NCI-H526 treated with DMSO at 0.1 percent for 48 hours (cell line): ENCODE results near the gene PDCD4.

Source experiments
- DNase-seq: peaks from one replicate; lab custom pipeline; 2025; lab: John Stamatoyannopoulos, UW

PDCD4 gene

GRCh38 chr10:110871298-110872084 lies at the start of gene PDCD4:
TSS of gene PDCD4 (plus strand) at chr10:110871928. CDS start at chr10:110876028, 4,100 bp downstream.
- peak; percentile 88 for DNase-seq

GRCh38 chr10:110822035-110822711 lies 49.6 kb upstream of the PDCD4 start:
- DNase-seq: no peak

- DNase-seq: no peak
Measured at GRCh38 chr10:110822712-110823311, 48.9 kb upstream of the PDCD4 start.

- no peak for DNase-seq
Measured at GRCh38 chr10:110824152-110824441, 47.6 kb upstream of the PDCD4 start.

GRCh38 chr10:110824660-110825059 lies 47.1 kb upstream of the PDCD4 start:
- DNase-seq: no peak

DNA sequence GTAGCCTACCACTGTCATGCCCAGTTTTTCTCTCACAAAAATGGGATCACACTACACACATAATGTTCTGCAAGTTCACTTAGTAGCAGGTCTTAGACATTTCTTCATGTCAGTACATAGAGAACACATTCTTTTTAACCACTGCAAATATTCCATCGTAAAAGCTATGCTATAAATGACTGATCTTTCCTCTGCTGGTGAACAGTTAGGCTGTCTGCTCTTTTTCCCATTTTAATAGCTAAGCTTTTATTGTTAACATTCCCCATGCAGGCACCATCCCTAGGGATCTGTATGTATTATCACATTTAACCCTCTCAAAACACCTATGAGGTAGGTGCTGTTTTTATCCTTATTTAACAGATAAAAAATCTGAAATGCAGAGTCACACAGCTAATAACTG lies 46.2 kb upstream of the PDCD4 start:
- no peak for DNase-seq

GRCh38 chr10:110827410-110827809 lies 44.3 kb upstream of the PDCD4 start:
- no peak for DNase-seq

- DNase-seq: no peak
Measured at GRCh38 chr10:110827875-110828274, 43.9 kb upstream of the PDCD4 start.

DNA sequence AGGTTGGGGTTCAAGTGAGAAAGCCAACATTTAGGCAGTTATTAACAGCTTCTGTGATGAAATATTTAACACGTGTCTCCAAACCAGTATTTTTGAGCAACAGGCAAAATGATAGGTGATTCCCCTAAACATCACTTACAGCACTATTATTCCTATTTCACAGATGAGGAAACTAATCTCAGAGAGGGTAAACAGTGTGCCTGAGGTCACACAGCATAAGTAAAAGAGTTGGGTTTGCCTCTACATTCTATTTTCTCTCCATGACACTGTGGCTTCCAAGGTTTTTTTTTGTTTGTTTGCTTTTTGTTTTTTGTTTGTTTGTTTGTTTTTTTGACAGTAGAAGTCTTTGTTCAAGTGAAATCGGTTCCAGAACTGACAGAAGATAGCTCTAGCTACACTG lies 43.2 kb upstream of the PDCD4 start:
- DNase-seq: no peak

GRCh38 chr10:110829721-110830410 lies 41.9 kb upstream of the PDCD4 start:
- no peak for DNase-seq

DNA sequence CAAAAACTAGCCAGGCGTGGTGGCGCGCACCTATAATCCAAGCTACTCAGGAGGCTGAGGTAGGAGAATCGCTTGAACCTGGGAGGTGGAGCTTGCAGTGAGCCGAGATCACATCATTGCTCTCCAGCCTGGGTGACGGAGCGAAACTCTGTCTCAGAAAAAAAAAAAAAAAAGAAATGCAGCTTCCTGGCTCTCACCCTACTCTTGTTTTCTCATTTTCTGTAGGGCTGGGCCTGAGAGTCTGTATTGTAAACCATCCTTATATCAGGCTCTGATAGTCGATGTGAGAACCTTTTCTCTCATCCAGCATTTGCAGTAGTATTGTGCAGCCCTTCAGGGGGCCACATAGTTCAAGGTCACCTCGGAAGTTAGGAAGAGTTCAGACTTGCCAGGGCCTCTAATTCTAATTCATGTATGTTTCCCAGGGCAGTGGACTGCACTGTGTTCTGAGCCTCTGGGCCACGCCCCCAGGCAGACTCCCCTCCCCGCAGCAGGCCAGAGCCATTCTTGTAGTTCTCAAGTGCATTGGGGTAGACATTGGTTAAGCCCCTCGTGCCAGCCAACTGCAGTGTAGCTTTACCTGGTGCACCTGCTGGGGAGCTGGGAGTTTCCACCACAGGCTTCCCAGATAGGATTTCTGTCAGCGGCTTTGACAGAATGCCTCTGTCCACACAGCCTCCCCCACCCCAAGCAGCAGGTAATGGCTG lies 38.3 kb upstream of the PDCD4 start:
- no peak for DNase-seq

DNA sequence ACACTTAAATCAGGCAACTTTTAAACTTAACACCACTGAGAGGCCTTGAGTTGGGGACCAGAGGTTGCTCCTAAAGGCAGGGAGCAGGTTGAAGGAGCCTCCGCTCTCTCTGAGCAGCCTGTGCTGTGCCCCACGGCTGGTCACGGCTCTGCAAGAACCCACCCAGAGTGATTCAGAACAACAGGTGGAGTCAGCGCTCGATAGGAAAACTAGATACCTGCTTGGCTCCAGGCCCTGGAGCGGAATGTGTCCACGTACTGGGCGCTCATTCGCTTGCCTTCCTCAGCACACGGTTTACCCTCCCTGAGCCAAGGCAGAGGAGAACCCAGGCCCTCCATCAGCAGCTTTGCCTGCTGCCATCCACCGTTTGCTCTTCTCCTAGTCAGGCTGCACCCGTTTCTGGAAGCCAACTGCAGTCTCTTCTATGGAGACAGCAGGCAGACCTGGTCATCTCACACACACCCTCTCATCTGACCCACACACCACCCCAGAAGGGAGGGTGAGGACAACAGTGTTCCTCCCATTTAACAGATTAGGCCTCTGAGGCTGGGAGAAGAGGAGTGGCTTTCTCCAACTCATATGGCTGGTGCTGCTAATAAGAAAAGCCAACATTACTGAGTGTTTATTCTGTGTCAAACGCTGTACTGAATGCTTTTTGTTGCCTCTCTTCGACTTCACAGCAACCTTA lies 37.6 kb upstream of the PDCD4 start:
- DNase-seq: no peak

- no peak for DNase-seq
Measured at GRCh38 chr10:110834629-110835301, 37.0 kb upstream of the PDCD4 start.

GRCh38 chr10:110835841-110836240 lies 35.9 kb upstream of the PDCD4 start:
- DNase-seq: no peak

DNA sequence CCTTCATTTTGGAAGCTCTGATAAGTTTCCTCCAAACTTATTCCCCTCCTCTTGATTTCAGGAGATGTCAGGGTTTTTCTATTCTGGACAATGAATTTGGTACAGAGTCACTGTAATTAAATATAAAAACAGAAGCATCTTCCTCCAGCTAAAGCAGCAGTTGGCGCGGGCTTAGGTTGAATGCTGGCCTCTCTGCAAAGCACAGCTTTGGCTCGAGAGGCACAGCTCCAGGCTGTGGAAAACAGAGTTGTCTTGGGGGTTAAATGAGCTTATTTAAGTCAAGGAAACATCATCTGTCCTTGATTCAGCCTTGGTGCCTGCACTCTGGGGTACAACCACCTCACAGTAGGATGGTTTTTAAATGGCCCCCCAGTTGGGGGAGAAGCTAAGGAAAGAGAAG lies 35.0 kb upstream of the PDCD4 start:
- no peak for DNase-seq

- no peak for DNase-seq
Measured at GRCh38 chr10:110837418-110838171, 34.1 kb upstream of the PDCD4 start.

GRCh38 chr10:110840225-110840922 lies 31.4 kb upstream of the PDCD4 start:
- no peak for DNase-seq

DNA sequence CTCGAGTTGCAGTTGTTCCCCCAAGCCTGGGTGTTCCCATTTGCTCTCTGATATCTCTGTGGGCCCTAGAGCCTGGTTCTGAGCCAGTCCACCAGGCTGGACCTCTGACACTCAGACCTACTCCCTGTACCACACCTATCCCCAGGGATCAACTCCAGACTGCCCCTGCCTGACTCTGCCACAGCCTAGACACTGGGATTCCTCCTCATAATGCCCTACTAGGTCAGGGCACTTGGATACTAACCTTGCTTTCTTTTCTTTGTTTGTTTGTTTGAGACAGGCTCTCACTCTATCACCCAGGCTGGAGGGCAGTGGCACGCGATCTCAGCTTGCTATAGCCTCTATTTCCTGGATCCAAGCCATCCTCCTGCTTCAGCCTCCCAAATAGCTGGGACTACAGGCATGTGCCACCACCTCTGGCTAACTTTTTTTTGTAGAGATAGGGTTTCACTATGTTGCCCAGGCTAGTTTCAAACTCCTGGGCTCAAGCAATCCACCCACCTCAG lies 30.8 kb upstream of the PDCD4 start:
- DNase-seq: no peak

- DNase-seq: no peak
Measured at GRCh38 chr10:110841767-110842267, 29.9 kb upstream of the PDCD4 start.
